Measurements from ENCODE around the gene NDUFA11. TPM values are rescaled to one million over a fixed set of nuclear protein-coding genes. Genes with fewer than 3 reads are reported as not detected.
"Not testable (repeated sequence)": the region's sequence is repeated elsewhere in the genome, so short reads cannot be mapped to it uniquely, and the experiment has no call there.

The NDUFA11 gene
- total RNA-seq, 8 experiments from 2014 or later = 253 to 531 (median 343) TPM

DNA sequence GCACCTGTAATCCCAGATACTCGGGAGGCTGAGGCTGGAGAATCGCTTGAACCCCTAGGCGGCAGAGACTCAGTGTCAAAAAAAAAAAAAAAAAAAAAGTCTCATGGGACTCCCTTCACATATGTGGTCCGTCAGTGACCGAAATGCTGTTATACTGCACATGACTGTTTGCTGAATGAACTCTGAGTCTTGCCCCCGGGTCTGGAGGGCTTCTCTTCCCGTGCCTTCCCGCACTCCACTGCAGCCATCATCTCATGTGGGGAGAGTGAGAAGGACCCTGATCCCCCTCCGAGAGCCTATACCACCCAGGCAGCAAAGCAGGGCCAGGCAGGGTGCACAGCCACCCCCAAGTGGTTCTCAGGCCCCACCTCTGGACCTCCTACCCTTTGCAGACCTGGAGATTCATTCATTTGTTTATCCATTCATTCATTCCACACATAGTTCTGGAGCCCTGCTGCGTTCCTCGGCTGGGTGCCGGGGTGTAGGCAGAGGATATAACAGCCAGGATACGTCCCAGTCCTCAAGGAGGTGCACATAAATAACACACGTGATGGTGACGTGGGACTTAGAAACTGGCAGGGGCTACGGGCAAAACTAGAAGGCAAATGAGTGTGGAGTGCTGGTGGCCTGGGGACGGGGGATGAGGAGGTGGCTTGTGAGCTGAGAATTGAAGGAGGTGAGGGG, 14.2 kb downstream of the NDUFA11 start:
- H3K4me1 ChIP-seq (replicated peaks in 1 of 2) = peaks cover 0 to 5% of the 10 kb centered on the region in 2 donors
- ATAC-seq (replicated peaks in 6 of 8) = peak in 1 of 8 experiments; percentile 6
- 39 to 100% (median 77%) methylated on average over 1 to 8 of the region's 17 CpGs; no CpG with 5 or more reads in 1 of the 10 experiments for WGBS, 10 experiments
- in situ Hi-C loops (cut with MboI; ENCODE audit: low pct_unique_long_range_greater_than_20kb in 2 of 9, low sequenced_read_pairs in 9 of 9, unreplicated experiment in 9 of 9) = loop anchor here in 1 of 9 experiments (10.0 kb wide), 1 partner anchor 85 kb away; the partner anchor contains the start of gene NRTN
- no peak overlapping the region for H3K4me3 ChIP-seq
- H3K27ac ChIP-seq = no peak overlapping the region

DNA sequence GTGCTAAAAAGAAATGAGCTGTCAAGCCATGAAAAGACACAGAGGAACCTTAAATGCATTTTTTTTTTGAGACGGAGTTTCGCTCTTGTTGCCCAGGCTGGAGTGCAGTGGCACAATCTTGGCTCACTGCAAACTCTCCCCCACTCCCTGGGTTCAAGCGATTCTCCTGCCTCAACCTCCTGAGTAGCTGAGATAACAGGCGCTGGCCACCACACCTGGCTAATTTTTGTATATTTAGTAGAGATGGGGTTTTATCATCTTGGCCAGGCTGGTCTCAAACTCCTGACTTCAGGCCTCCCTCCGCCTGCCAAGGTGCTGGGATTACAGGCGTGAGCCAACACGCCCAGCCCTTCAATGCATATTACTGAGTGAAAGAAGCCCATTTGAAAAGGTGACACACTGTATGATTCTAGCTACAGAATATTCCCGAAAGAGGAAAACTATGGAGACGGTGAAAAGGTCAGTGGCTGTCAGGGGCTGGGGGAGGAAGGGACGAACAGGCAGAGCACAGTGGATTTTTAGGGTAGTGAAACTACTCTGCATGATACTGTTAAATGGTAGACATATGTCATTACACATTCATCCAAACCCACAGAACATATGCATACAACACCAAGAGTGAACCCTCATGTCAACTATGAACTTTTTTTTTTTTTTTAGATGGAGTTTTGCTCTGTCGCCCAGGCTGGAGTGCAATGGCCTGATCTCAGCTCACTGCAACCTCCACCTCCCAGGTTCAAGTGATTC, 19.4 kb downstream of the NDUFA11 start:
- ATAC-seq (replicated peaks in 6 of 8); H3K4me3 ChIP-seq; H3K27ac ChIP-seq: not testable (repeated sequence)
- in situ Hi-C loops (cut with MboI; ENCODE audit: low pct_unique_long_range_greater_than_20kb in 2 of 9, low sequenced_read_pairs in 9 of 9, unreplicated experiment in 9 of 9) = loop anchor here in 1 of 9 experiments (10.0 kb wide), 1 partner anchor 79 kb away; the partner anchor contains the start of gene NRTN
- peaks cover 6 to 12% of the 10 kb centered on the region in 2 donors for H3K4me1 ChIP-seq (replicated peaks in 1 of 2)
- 50 to 93% (median 80%) methylated on average over 2 to 10 of the region's 11 CpGs for WGBS, 10 experiments

DNA sequence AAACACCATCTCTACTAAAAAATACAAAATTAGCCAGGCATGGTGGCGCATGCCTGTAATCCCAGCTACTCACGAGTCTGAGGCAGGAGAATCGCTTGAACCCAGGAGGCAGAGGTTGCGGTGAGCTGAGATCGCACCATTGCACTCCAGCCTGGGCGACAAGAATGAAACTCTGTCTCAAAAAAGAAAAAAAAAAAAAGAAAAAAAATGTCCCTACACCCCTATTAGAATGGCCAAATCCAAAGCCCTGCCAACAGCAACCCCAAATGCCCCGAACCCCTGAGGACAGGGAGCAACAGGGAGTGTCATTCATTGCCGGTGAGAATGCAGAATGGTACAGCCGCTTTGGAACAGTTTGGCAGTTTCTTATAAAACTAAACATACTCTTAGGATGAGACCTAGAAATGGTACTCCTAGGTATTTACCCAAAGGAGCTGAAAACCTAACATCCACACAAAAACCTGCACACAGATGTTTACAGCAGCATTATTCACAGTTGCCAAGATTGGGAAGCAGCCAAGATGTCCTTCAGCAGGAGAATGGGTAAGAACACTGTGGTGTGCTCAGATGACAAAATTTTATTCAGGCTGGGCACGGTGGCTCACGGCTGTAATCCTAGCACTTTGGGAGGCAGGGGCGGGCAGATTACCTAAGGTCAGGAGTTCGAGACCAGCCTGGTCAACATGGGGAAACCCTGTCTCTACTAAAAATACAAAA, 20.3 kb downstream of the NDUFA11 start:
- not testable (repeated sequence) for H3K4me3 ChIP-seq; ATAC-seq (replicated peaks in 6 of 8); H3K27ac ChIP-seq
- in situ Hi-C loops (cut with MboI; ENCODE audit: low pct_unique_long_range_greater_than_20kb in 2 of 9, low sequenced_read_pairs in 9 of 9, unreplicated experiment in 9 of 9) = loop anchor here in 1 of 9 experiments (10.0 kb wide), 1 partner anchor 79 kb away; the partner anchor contains the start of gene NRTN
- WGBS, 10 experiments = 0 to 92% (median 79%) methylated on average over 1 to 6 of the region's 13 CpGs; no CpG with 5 or more reads in 2 of the 10 experiments
- H3K4me1 ChIP-seq (replicated peaks in 1 of 2) = peaks cover 9 to 13% of the 10 kb centered on the region in 2 donors

DNA sequence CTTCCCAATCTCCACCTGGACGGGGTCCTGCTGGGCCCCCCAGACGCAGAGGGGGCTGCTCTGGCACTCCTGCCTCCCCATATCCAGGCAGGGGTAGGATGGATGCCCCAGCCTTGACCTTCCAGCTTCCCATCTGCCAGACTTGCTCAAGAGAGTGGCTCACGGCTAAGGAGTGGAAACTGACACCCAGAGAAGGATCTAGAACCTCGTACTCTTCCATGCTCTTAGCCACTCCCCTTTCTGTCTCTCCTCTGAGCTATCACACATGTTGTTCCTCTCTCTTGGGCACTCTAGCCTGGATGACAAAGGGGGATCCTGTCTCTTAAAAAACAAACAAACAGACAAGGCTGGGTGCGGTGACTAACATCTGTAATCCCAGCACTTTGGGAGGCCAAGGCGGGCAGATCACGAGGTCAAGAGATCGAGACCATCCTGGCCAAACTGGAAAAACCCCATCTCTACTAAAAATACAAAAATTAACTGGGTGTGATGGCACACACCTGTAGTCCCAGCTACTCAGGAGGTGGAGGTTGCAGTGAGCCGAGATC, 21.1 kb downstream of the NDUFA11 start:
- ATAC-seq (replicated peaks in 6 of 8) = no peak
- in situ Hi-C loops (cut with MboI; ENCODE audit: low pct_unique_long_range_greater_than_20kb in 2 of 9, low sequenced_read_pairs in 9 of 9, unreplicated experiment in 9 of 9) = loop anchor here in 1 of 9 experiments (10.0 kb wide), 1 partner anchor 78 kb away; the partner anchor contains the start of gene NRTN
- H3K4me1 ChIP-seq (replicated peaks in 1 of 2) = peaks cover 10 to 19% of the 10 kb centered on the region in 2 donors
- no peak overlapping the region for H3K27ac ChIP-seq
- no peak overlapping the region for H3K4me3 ChIP-seq
- WGBS, 10 experiments = 0 to 80% (median 63%) methylated on average over 1 to 5 of the region's 9 CpGs; no CpG with 5 or more reads in 6 of the 10 experiments

DNA sequence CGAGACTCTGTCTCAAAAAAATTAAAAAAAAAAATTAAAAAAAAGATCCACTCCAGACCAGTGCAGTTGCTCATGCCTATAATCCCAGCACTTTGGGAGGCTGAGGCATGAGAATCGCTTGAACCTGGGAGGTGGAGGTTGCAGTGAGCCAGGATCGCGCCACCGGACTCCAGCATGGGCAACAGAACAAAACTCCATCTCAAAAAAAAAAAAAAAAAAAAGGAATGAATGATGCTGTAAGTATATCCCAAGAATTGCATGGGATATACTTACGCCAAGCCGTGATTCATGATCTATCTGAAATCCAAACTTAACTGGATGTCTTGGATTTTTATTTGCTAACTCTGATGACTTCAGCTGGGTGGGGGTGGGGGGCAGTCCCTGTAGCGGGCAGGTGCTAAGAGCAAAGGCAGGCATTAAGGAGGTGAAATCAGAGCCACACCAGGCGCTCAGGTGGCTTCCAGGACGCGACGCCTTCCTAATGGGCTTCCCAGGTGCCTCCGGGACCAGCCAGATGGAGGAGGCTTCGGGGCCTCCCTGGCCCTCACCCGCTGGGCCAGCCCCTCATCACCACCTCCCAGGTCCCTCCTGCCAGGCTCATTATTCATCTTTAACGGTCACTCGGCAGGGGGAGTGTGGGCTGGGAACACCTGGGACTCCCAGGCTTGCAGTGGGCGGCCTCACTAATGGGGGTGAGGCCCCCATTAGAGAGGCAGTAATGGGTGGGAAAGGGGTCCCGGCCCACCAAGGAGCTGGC, 21.9 kb downstream of the NDUFA11 start:
- Histone ChIP-seq H3K4me1 (replicated peaks in 1 of 2) (peaks cover 11 to 19% of the 10 kb centered on the region in 2 donors), H3K27ac (no peak overlapping the region), H3K4me3 (no peak overlapping the region)
- 37 to 100% (median 81%) methylated on average over 2 to 8 of the region's 19 CpGs for WGBS, 10 experiments
- in situ Hi-C loops (cut with MboI; ENCODE audit: low pct_unique_long_range_greater_than_20kb in 2 of 9, low sequenced_read_pairs in 9 of 9, unreplicated experiment in 9 of 9) = loop anchor here in 1 of 9 experiments (10.0 kb wide), 1 partner anchor 77 kb away; the partner anchor contains the start of gene NRTN
- ATAC-seq (replicated peaks in 6 of 8) = peak in 3 of 8 experiments; percentile 26 to 28 (median 27)

DNA sequence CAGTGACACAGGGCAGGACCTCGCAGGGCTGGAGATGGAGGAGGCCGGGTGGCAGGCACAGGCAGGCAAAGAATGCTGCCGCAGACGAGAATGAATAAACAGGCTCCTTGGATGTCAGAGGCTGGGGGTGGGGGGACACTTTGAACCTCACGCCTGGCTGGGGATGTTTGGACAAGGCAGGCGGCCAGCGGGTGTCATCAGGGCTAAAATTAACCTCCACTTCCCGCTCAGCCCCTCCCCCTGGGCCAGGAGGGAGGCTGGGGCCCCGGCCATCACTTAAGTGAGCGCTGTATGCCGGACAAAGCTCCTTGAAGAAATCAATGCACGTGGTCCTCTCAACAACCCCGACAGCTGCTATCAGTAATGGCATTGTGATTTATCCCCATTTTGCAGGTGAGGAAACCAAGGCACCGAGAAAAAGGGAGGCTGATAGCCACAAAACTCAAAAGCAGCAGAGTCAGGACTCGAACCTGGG, 22.9 kb downstream of the NDUFA11 start:
- ATAC-seq (replicated peaks in 6 of 8) = peak; percentile 55 to 81 (median 70)
- in situ Hi-C loops (cut with MboI; ENCODE audit: low pct_unique_long_range_greater_than_20kb in 2 of 9, low sequenced_read_pairs in 9 of 9, unreplicated experiment in 9 of 9) = loop anchor here in 1 of 9 experiments (10.0 kb wide), 1 partner anchor 76 kb away; the partner anchor contains the start of gene NRTN
- WGBS, 10 experiments = 11 to 100% (median 59%) methylated on average over 1 to 3 of the region's 15 CpGs; no CpG with 5 or more reads in 6 of the 10 experiments
- Histone ChIP-seq H3K4me3 (no peak overlapping the region), H3K4me1 (replicated peaks in 1 of 2) (peaks cover 13 to 23% of the 10 kb centered on the region in 2 donors), H3K27ac (no peak overlapping the region)

DNA sequence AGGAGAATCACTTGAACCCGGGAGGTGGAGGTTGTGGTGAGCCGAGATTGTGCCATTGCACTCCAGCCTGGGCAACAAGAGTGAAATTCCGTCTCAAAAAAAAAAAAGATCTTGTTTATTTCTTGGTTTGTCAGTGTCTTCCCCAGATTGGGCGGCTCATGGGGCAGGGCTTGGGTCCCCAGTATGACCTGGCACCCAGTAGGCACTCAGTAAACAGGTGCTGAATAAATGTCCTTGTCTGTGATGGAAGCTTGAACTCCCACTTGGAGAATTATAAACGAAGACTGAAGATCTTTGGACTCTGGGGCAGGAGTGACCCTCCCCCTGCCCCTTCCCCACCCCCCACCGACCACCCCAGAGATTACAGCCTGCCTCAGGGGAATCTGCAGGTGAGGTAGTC, 23.4 kb downstream of the NDUFA11 start:
- no peak for ATAC-seq (replicated peaks in 6 of 8)
- H3K4me3 ChIP-seq = no peak overlapping the region
- peaks cover 13 to 23% of the 10 kb centered on the region in 2 donors for H3K4me1 ChIP-seq (replicated peaks in 1 of 2)
- H3K27ac ChIP-seq = no peak overlapping the region
- WGBS, 10 experiments = 0 to 33% methylated on average over 1 of the region's 6 CpGs; no CpG with 5 or more reads in 8 of the 10 experiments
- in situ Hi-C loops (cut with MboI; ENCODE audit: low pct_unique_long_range_greater_than_20kb in 2 of 9, low sequenced_read_pairs in 9 of 9, unreplicated experiment in 9 of 9) = loop anchor here in 1 of 9 experiments (10.0 kb wide), 1 partner anchor 75 kb away; the partner anchor contains the start of gene NRTN

DNA sequence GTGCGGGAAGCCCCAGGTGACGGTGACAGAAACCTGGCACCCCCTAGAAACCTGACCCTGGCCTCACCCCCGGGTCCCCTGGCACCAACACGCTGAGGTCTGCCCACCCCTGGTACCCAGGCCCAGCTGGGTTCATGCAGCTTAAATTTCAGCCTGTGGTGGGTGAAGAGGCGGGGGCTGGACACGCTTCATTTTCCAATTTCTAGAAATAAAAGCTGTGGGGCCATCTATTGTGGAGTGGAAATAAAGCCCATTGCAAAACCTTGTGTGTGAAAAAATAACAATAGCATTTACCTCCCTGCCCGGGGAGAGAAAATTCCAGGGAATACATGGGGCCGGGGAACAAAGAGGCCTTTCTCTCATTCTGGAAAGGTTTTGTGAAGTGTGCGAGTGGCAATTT, 25.7 kb downstream of the NDUFA11 start:
- 11 to 100% (median 52%) methylated on average over 1 to 6 of the region's 9 CpGs for WGBS, 10 experiments
- in situ Hi-C loops (cut with MboI; ENCODE audit: low pct_unique_long_range_greater_than_20kb in 2 of 9, low sequenced_read_pairs in 9 of 9, unreplicated experiment in 9 of 9) = no loop called here
- H3K4me3 ChIP-seq = no peak overlapping the region
- peaks cover 13 to 23% of the 10 kb centered on the region in 2 donors for H3K4me1 ChIP-seq (replicated peaks in 1 of 2)
- ATAC-seq (replicated peaks in 6 of 8) = peak in 3 of 8 experiments; percentile 16 to 29 (median 19)
- H3K27ac ChIP-seq = peak overlapping the region in 1 of 2 donors; percentile 84

DNA sequence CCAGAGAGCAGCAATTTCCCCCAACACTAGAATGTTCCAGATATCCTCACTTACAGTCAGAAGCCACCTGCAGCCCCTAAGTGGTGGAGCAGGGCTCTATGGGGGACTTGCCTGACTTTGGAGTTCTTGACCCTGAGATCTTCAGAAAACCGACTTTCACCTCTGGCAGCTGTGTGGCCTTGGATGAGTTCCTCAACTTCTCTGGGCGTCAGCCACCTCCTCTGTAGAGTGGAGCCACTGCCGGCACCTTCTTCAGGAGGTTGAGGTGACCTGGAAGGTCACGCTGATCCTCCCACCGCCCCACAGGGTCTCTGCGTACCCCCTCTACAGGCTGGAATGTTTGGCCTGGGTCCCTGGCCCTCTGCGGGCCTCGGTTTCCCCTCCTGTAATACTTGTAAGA, 26.2 kb downstream of the NDUFA11 start:
- Histone ChIP-seq H3K4me3 (no peak overlapping the region), H3K27ac (no peak overlapping the region), H3K4me1 (replicated peaks in 1 of 2) (peaks cover 13 to 23% of the 10 kb centered on the region in 2 donors)
- in situ Hi-C loops (cut with MboI; ENCODE audit: low pct_unique_long_range_greater_than_20kb in 2 of 9, low sequenced_read_pairs in 9 of 9, unreplicated experiment in 9 of 9) = no loop called here
- no peak for ATAC-seq (replicated peaks in 6 of 8)
- 60 to 100% (median 81%) methylated on average over 1 to 2 of the region's 8 CpGs; no CpG with 5 or more reads in 6 of the 10 experiments for WGBS, 10 experiments

DNA sequence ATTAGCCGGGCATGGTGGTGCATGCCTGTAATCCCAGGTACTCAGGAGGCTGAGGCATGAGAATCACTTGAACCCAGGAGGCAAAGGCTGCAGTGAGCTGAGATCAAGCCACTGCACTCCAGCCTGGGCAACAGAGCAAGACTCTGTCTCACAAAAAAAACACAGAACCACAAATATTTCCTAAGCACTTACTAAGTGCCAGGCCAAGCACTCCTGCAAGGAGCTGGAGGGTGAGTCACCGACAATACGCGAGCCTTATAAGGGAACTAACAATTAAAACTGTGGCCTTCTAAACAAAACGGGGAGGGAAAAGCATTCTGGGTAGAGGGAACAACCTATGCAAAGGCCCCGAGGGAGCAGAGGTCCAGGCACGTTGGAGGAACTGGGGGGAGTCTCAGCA, 29.1 kb downstream of the NDUFA11 start:
- in situ Hi-C loops (cut with MboI; ENCODE audit: low pct_unique_long_range_greater_than_20kb in 2 of 9, low sequenced_read_pairs in 9 of 9, unreplicated experiment in 9 of 9); H3K27ac ChIP-seq; ATAC-seq (replicated peaks in 6 of 8); H3K4me3 ChIP-seq: not testable (repeated sequence)
- WGBS, 10 experiments = 40 to 95% (median 61%) methylated on average over 1 to 6 of the region's 7 CpGs; no CpG with 5 or more reads in 3 of the 10 experiments
- H3K4me1 ChIP-seq (replicated peaks in 1 of 2) = peaks cover 7 to 11% of the 10 kb centered on the region in 2 donors

DNA sequence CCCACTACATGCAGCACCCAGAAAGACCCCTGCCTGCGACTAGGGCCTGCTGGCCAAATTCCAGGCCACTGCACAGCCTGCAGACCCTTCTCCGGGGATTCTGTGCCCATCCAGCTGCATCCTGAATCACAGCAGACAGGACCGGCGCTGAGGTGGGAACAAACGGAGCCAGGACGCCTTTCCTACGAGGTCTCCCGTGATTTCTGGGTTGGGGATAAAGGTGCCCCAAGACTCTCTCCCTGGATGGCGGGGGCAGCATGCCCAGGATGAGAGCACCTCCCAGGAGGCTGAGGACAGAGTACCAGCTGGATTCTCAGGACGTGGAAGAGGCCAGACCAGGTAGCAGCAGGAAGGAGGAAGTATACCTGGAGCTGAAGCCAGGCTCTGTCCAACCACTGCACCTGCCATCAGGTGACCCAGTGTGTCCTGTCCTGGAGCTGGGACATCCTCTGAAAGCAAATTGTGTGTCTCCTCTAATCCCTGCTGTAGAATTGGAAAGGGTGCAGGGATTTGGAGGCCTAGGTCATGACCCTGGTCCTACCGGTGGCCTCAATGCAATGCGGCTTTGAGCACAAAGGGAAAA, 29.9 kb downstream of the NDUFA11 start:
- Histone ChIP-seq H3K4me1 (replicated peaks in 1 of 2) (peaks cover 7 to 11% of the 10 kb centered on the region in 2 donors), H3K4me3 (no peak overlapping the region), H3K27ac (no peak overlapping the region)
- 83 to 100% (median 88%) methylated on average over 1 to 7 of the region's 12 CpGs; no CpG with 5 or more reads in 6 of the 10 experiments for WGBS, 10 experiments
- ATAC-seq (replicated peaks in 6 of 8) = no peak
- in situ Hi-C loops (cut with MboI; ENCODE audit: low pct_unique_long_range_greater_than_20kb in 2 of 9, low sequenced_read_pairs in 9 of 9, unreplicated experiment in 9 of 9) = no loop called here

Data from motor neuron (in vitro differentiated cells).